B cell (primary cell): Measurements from ENCODE around the gene SRGAP1. TPM values are rescaled to one million over a fixed set of nuclear protein-coding genes. Genes with fewer than 3 reads are reported as not detected.

ENCODE experiments used
- ATAC-seq: fragments of 200-7000 bp; cut with Tn5 transposase; one replicate; pipeline ENCODE4 v1.10.0; 2021; ENCODE audit warnings: low read depth, mild to moderate bottlenecking, moderate number of reproducible peaks, moderate library complexity
- CTCF ChIA-PET: fragments of 350-600 bp; sonication (Branson Sonifier 250); formaldehyde crosslinking; loops from one replicate; lab custom pipeline; 2021; ENCODE audit warnings: antibody characterized with exemption, inconsistent platforms; lab: Charles Lee
- POLR2A ChIA-PET: fragments of 350-600 bp; sonication (Branson Sonifier 250); formaldehyde crosslinking; loops from one replicate; lab custom pipeline; 2021; ENCODE audit warnings: antibody characterized with exemption; lab: Charles Lee
- DNase-seq: peaks from one replicate; pipeline ENCODE4 v3.0.0; 2013
- H2AFZ ChIP-seq: 2 replicates; pipeline ENCODE4 v1.6.1; 2012; ENCODE audit warnings: mild to moderate bottlenecking, low read depth, low read length; ENCODE audit not compliant: insufficient read depth, poor library complexity, severe bottlenecking
- H3K27ac ChIP-seq, 2 donors: 1 replicate in 1 of 2; 2 replicates in 1 of 2; pipeline ENCODE4 v1.5.1; 2012 to 2013; ENCODE audit warnings: low read length in 2 of 2, mild to moderate bottlenecking in 2 of 2, moderate library complexity in 1 of 2
- H3K27me3 ChIP-seq, 4 experiments: fragments of 200-600 bp in 1 of 4; sonication (generic) in 1 of 4; replicated peaks in 1 of 4; 1 replicate in 2 of 4; 2 replicates in 2 of 4; pipeline versions ENCODE4 v1.6.1 to v1.7.0; 2013 to 2016; ENCODE audit warnings: low read length in 3 of 4, mild to moderate bottlenecking in 2 of 4, mixed read lengths in 1 of 4, moderate library complexity in 1 of 4; ENCODE audit not compliant: insufficient read depth in 4 of 4, control insufficient read depth in 3 of 4; ENCODE audit errors: control extremely low read depth in 1 of 4
- H3K36me3 ChIP-seq, 2 experiments: replicated peaks in 1 of 2; 1 replicate in 1 of 2; 2 replicates in 1 of 2; pipeline versions ENCODE4 v1.6.1 to v1.7.1; 2013; ENCODE audit warnings: low read length in 1 of 2; ENCODE audit not compliant: insufficient read depth in 2 of 2, control insufficient read depth in 1 of 2; ENCODE audit errors: control extremely low read depth in 1 of 2, extremely low read depth in 1 of 2
- H3K4me1 ChIP-seq, 2 donors: fragments of 200-600 bp in 1 of 2; sonication (generic) in 1 of 2; 1 replicate in 1 of 2; 2 replicates in 1 of 2; pipeline versions ENCODE4 v1.5.1 to v1.6.1; 2013 to 2017; ENCODE audit warnings: low read length in 2 of 2; ENCODE audit not compliant: control insufficient read depth in 2 of 2, insufficient read depth in 2 of 2
- H3K4me2 ChIP-seq: replicated peaks from 2 replicates; pipeline ENCODE3; 2012; ENCODE audit warnings: mild to moderate bottlenecking, low read depth, low read length; ENCODE audit not compliant: poor library complexity, severe bottlenecking
- H3K4me3 ChIP-seq, 5 experiments: fragments of 200-600 bp in 1 of 5; sonication (generic) in 1 of 5; 1 replicate in 3 of 5; 2 replicates in 2 of 5; pipeline versions ENCODE4 v1.5.1 to v1.7.0; 2011 to 2016; ENCODE audit warnings: low read length in 4 of 5, mild to moderate bottlenecking in 4 of 5, low read depth in 2 of 5, control low read depth in 1 of 5, moderate library complexity in 1 of 5; ENCODE audit not compliant: insufficient read depth in 1 of 5; ENCODE audit errors: control extremely low read depth in 1 of 5, extremely low read depth in 1 of 5
- H3K79me2 ChIP-seq: fragments of 200-600 bp; sonication (generic); one replicate; pipeline ENCODE4 v1.6.0; 2016; ENCODE audit warnings: low read length; ENCODE audit not compliant: control insufficient read depth, insufficient read depth
- H3K9ac ChIP-seq: fragments of 200-600 bp; sonication (generic); 2 replicates; pipeline ENCODE4 v1.6.1; 2017; ENCODE audit warnings: mild to moderate bottlenecking, low read length, moderate library complexity
- H3K9me3 ChIP-seq, 3 donors: one replicate each; pipeline versions ENCODE4 v1.6.1 to v1.7.1; 2013; ENCODE audit warnings: low read length in 2 of 3; ENCODE audit not compliant: control insufficient read depth in 2 of 3, insufficient read depth in 1 of 3; ENCODE audit errors: control extremely low read depth in 1 of 3
- H4K20me1 ChIP-seq: 2 replicates; pipeline ENCODE4 v1.6.0; 2012; ENCODE audit warnings: mild to moderate bottlenecking, low read length; ENCODE audit not compliant: insufficient read depth, control insufficient read depth, poor library complexity, severe bottlenecking
- H3K27ac Mint-ChIP-seq: one replicate; pipeline ENCODE4 v1.8.0; 2021; ENCODE audit warnings: mixed read lengths
- H3K27me3 Mint-ChIP-seq: one replicate; pipeline ENCODE4 v1.8.0; 2021; ENCODE audit warnings: mixed read lengths
- H3K4me1 Mint-ChIP-seq: one replicate; pipeline ENCODE4 v1.8.0; 2021; ENCODE audit warnings: mixed read lengths
- H3K4me3 Mint-ChIP-seq: one replicate; pipeline ENCODE4 v1.8.0; 2021; ENCODE audit warnings: mixed read lengths
- H3K9me3 Mint-ChIP-seq: one replicate; pipeline ENCODE4 v1.8.0; 2022; ENCODE audit warnings: mixed read lengths; ENCODE audit not compliant: insufficient read depth
- EZH2 ChIP-seq: IDR thresholded peaks from 2 replicates; pipeline ENCODE4 v1.6.1; 2012; ENCODE audit warnings: borderline replicate concordance, low read depth, mild to moderate bottlenecking, moderate library complexity, low read length; ENCODE audit not compliant: insufficient read depth, poor library complexity, severe bottlenecking
- WGBS: methylation state at CpG from one replicate; pipeline ENCODE4 v1.1.5; 2013; ENCODE audit warnings: missing lambda C conversion rate; ENCODE audit not compliant: insufficient coverage; 5-methylcytosine and 5-hydroxymethylcytosine counted together
- intact Hi-C: fragments of 100-400 bp; cut with micrococcal nuclease; formaldehyde crosslinking; loops from one replicate; pipeline ENCODE4 v1.10.0; 2022
- polyA plus RNA-seq: library from polyadenylated mRNA; depleted of rRNA; stranded (reverse); fragments of >200 nt; gene quantifications from 2 replicates; pipeline ENCODE4 v1.2.3, GENCODE V29; 2012
- total RNA-seq, 2 donors: library from RNA; stranded (reverse); fragments of 120-200 nt in 1 of 2; gene quantifications; 1 replicate in 1 of 2; 2 replicates in 1 of 2; pipeline versions ENCODE4 v1.2.3 to v1.2.4, GENCODE V29; 2013 to 2022
- TF ChIP-seq, protein P1 (sequence below): fragments of 200-600 bp; IDR thresholded peaks from one replicate; pipeline ENCODE4 v1.8.0; 2022; ENCODE audit warnings: antibody characterized with exemption, mild to moderate bottlenecking

SRGAP1 gene
- total and polyA plus RNA-seq, 2 donors (not counting 1 experiment from before 2014, with no cell fraction given) = under 0.01 to 0.22 TPM

DNA sequence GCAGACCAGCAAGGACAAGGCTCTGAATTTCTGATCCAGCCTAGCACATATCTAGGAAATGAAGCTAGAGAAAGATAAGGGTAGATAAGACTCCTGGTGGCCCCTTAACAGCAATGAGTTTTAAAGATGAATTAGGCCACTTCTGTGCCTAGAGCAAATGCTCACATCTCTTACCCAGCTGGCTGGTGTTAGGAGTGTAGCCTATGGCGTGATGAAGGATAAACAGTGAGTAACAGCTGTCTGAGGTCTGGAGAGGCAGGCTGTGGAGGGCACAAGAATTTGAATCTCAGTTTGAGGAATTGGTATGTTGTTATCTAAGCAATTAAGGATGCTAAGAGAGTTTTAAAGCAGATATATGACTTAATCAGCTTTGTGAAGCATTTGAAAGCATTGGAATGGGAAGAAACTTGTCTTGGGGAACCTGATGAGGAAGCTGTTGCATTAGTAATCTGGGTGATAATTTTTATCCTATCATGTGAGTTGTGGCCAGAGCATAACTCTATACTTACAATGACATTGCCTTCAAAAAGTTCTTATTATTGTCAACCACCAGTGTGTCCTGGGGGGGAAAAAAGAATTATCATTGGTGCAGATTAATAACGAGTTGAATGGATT is 161.8 kb downstream of the SRGAP1 start:
- Histone ChIP-seq H3K27me3 (no peaks in the 10 kb centered on the region), H3K36me3 (no peaks in the 10 kb centered on the region), H3K4me3 (no peak overlapping the region), H3K4me1 (no peaks in the 10 kb centered on the region), H3K4me2 (no peak overlapping the region), H2AFZ (no peak overlapping the region), H3K9me3 (peaks cover 0 to 3% (median 0%) of the 10 kb centered on the region in 3 donors), H4K20me1 (no peaks in the 10 kb centered on the region), H3K27ac (no peak overlapping the region), H3K9ac (no peak overlapping the region), H3K79me2 (no peaks in the 10 kb centered on the region)
- no peak for DNase-seq
- TF ChIP-seq EZH2 = no peak
- no peak for ATAC-seq
- no peaks in the 10 kb centered on the region for H3K27me3 Mint-ChIP-seq
- H3K4me3 Mint-ChIP-seq = no peak overlapping the region
- intact Hi-C loops = no loop called here
- WGBS = 78% methylated on average over 1 of the region's 2 CpGs
- CTCF ChIA-PET = no interaction called here
- POLR2A ChIA-PET = no interaction called here
- H3K9me3 Mint-ChIP-seq = no peaks in the 10 kb centered on the region
- no peaks in the 10 kb centered on the region for H3K4me1 Mint-ChIP-seq
- no peak overlapping the region for H3K27ac Mint-ChIP-seq

DNA sequence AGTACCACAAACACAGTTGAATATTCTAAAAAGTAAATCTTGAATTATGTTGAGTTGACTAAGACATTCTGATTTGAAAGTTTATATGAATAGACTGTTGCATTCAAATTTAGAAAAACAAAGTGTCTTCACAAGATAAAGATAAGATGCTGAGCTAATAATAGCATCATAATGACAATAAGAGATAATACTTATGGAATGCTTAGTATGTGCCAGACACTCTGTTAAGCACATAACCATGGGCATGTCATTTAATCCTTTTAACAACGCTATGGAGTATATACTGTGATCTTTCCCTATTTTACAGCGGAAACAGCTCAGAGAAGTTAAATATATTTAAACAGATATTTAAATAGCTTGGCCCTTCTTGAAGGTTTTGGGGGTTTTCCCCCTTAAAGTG is 163.4 kb downstream of the SRGAP1 start:
- Mint-ChIP-seq H3K4me1 (no peaks in the 10 kb centered on the region), H3K27me3 (no peaks in the 10 kb centered on the region), H3K4me3 (no peak overlapping the region), H3K27ac (no peak overlapping the region), H3K9me3 (no peaks in the 10 kb centered on the region)
- ATAC-seq = no peak
- Histone ChIP-seq H3K4me1 (no peaks in the 10 kb centered on the region), H3K27me3 (no peaks in the 10 kb centered on the region), H3K9me3 (peaks cover 0 to 3% (median 0%) of the 10 kb centered on the region in 3 donors), H3K9ac (no peak overlapping the region), H3K36me3 (no peaks in the 10 kb centered on the region), H4K20me1 (no peaks in the 10 kb centered on the region), H2AFZ (no peak overlapping the region), H3K27ac (no peak overlapping the region), H3K79me2 (no peaks in the 10 kb centered on the region), H3K4me2 (no peak overlapping the region), H3K4me3 (no peak overlapping the region)
- WGBS = no CpG with 5 or more reads among the region's 2 CpGs
- ChIA-PET CTCF (no interaction called here), POLR2A (no interaction called here)
- TF ChIP-seq, protein P1, sequence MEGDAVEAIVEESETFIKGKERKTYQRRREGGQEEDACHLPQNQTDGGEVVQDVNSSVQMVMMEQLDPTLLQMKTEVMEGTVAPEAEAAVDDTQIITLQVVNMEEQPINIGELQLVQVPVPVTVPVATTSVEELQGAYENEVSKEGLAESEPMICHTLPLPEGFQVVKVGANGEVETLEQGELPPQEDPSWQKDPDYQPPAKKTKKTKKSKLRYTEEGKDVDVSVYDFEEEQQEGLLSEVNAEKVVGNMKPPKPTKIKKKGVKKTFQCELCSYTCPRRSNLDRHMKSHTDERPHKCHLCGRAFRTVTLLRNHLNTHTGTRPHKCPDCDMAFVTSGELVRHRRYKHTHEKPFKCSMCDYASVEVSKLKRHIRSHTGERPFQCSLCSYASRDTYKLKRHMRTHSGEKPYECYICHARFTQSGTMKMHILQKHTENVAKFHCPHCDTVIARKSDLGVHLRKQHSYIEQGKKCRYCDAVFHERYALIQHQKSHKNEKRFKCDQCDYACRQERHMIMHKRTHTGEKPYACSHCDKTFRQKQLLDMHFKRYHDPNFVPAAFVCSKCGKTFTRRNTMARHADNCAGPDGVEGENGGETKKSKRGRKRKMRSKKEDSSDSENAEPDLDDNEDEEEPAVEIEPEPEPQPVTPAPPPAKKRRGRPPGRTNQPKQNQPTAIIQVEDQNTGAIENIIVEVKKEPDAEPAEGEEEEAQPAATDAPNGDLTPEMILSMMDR = no peak
- TF ChIP-seq EZH2 = no peak
- no peak for DNase-seq
- intact Hi-C loops = no loop called here
